ENCODE measurements around the gene SLC47A2. TPM values are rescaled to one million over a fixed set of nuclear protein-coding genes. Genes with fewer than 3 reads are reported as not detected.
"Not testable (repeated sequence)": the region's sequence is repeated elsewhere in the genome, so short reads cannot be mapped to it uniquely, and the experiment has no call there.

SLC47A2 gene
- total RNA-seq, 6 donors from 2014 or later: 0.09 TPM; not detected in 5

DNA sequence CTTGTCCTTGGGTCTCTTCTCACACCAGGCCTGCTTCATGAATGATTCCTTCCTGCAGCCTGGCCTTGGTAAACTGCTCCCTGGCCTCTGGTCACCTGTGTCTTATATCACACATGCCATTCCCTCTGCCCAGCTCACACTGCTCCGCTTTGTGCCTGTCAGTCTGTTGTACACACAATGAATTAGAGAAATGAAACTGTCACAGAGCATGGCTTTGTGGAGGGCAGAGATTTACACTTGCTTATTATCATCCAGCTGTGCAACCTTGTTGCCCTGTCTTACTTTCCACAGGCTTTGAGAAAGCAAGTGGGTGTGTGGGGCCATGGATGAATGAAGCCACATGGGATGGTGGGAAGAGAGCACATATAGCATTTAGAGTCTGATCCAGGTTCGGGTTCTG, 45.5 kb downstream of the SLC47A2 start:
- ATAC-seq (ENCODE audit: low FRiP score in 2 of 2): no peak
- no peak overlapping the region for H3K4me3 ChIP-seq
- H3K27me3 ChIP-seq: no peaks in the 10 kb centered on the region
- H3K4me1 ChIP-seq: peaks cover 4 to 26% (median 18%) of the 10 kb centered on the region in 4 donors
- no peak for DNase-seq
- 89 to 94% methylated on average over 2 of the region's 2 CpGs for WGBS, 2 donors
- H3K27ac ChIP-seq: peak overlapping the region in 1 of 4 donors; percentile 39
- no peak for TF ChIP-seq EP300 (IDR thresholded peaks at IDR 0.05)
- no peak for TF ChIP-seq POLR2AphosphoS5 (IDR thresholded peaks at IDR 0.05)
- TF ChIP-seq, protein P1, sequence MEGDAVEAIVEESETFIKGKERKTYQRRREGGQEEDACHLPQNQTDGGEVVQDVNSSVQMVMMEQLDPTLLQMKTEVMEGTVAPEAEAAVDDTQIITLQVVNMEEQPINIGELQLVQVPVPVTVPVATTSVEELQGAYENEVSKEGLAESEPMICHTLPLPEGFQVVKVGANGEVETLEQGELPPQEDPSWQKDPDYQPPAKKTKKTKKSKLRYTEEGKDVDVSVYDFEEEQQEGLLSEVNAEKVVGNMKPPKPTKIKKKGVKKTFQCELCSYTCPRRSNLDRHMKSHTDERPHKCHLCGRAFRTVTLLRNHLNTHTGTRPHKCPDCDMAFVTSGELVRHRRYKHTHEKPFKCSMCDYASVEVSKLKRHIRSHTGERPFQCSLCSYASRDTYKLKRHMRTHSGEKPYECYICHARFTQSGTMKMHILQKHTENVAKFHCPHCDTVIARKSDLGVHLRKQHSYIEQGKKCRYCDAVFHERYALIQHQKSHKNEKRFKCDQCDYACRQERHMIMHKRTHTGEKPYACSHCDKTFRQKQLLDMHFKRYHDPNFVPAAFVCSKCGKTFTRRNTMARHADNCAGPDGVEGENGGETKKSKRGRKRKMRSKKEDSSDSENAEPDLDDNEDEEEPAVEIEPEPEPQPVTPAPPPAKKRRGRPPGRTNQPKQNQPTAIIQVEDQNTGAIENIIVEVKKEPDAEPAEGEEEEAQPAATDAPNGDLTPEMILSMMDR (IDR thresholded peaks at IDR 0.05): no peak
- no peak for TF ChIP-seq POLR2A (IDR thresholded peaks at IDR 0.05)
- peaks cover 0 to 53% (median 4%) of the 10 kb centered on the region in 4 donors for H3K36me3 ChIP-seq
- no peaks in the 10 kb centered on the region for H3K9me3 ChIP-seq

GRCh38 chr17:19669680-19670079, 46.7 kb downstream of the SLC47A2 start:
- H3K27ac ChIP-seq; H3K4me3 ChIP-seq; DNase-seq; H3K27me3 ChIP-seq; ATAC-seq (ENCODE audit: low FRiP score in 2 of 2); H3K9me3 ChIP-seq: not testable (repeated sequence)
- 88 to 90% methylated on average over 7 of the region's 7 CpGs for WGBS, 2 donors
- peaks cover 4 to 28% (median 20%) of the 10 kb centered on the region in 4 donors for H3K4me1 ChIP-seq
- H3K36me3 ChIP-seq: peaks cover 0 to 57% (median 8%) of the 10 kb centered on the region in 4 donors

DNA sequence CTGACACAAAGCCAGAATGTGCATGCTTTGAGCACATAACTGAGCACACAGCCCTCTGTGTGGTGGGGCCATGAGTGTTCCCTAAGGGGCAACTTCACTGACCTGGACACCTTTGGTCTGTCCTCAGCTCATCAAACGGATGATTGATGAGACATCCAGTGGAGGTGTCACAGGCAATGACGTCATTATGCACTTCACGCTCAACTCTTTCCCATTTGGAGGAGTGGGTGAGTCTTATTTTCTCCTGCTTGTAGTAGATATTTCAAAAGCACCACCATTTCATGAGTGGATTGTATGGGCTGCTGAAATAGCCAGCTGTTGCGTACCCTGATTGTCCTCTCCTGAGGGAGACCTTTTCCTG, 51.6 kb downstream of the SLC47A2 start:
- DNase-seq: no peak
- Histone ChIP-seq H3K4me1 (peaks cover 0 to 18% (median 7%) of the 10 kb centered on the region in 4 donors), H3K9me3 (no peaks in the 10 kb centered on the region), H3K4me3 (no peak overlapping the region), H3K27me3 (no peaks in the 10 kb centered on the region), H3K36me3 (peaks cover 0 to 69% (median 21%) of the 10 kb centered on the region in 4 donors), H3K27ac (peak overlapping the region; percentile 35 to 66 (median 52))
- peak in 1 of 2 donors; percentile 50 for ATAC-seq (ENCODE audit: low FRiP score in 2 of 2)
- WGBS, 2 donors: 84 to 95% methylated on average over 4 of the region's 4 CpGs
- TF ChIP-seq POLR2AphosphoS5 (IDR thresholded peaks at IDR 0.05) (no peak), POLR2A (IDR thresholded peaks at IDR 0.05) (no peak), EP300 (IDR thresholded peaks at IDR 0.05) (no peak)
- TF ChIP-seq, protein P1 (IDR thresholded peaks at IDR 0.05): no peak

GRCh38 chr17:19664136-19664820, 52.1 kb downstream of the SLC47A2 start:
- no peak overlapping the region for H3K4me3 ChIP-seq
- 60 to 73% methylated on average over 4 to 5 of the region's 5 CpGs for WGBS, 2 donors
- TF ChIP-seq EP300 (IDR thresholded peaks at IDR 0.05): peak in 2 of 4 donors; percentile 22 to 85
- TF ChIP-seq POLR2AphosphoS5 (IDR thresholded peaks at IDR 0.05): peak in 1 of 2 donors; percentile 28
- TF ChIP-seq, protein P1 (IDR thresholded peaks at IDR 0.05): no peak
- no peak for TF ChIP-seq POLR2A (IDR thresholded peaks at IDR 0.05)
- H3K36me3 ChIP-seq: peaks cover 0 to 65% (median 21%) of the 10 kb centered on the region in 4 donors
- H3K4me1 ChIP-seq: peaks cover 0 to 23% (median 9%) of the 10 kb centered on the region in 4 donors
- H3K9me3 ChIP-seq: no peaks in the 10 kb centered on the region
- DNase-seq (peak in 1 of 2 donors; percentile 87), ATAC-seq (ENCODE audit: low FRiP score in 2 of 2) (peak; percentile 58 to 85)
- H3K27ac ChIP-seq: peak overlapping the region; percentile 35 to 66 (median 52)
- H3K27me3 ChIP-seq: no peaks in the 10 kb centered on the region

GRCh38 chr17:19663097-19663496, 53.3 kb downstream of the SLC47A2 start:
- Histone ChIP-seq H3K36me3 (peaks cover 0 to 72% (median 20%) of the 10 kb centered on the region in 4 donors), H3K27ac (no peak overlapping the region), H3K4me1 (peaks cover 0 to 26% (median 9%) of the 10 kb centered on the region in 4 donors), H3K27me3 (no peaks in the 10 kb centered on the region), H3K4me3 (no peak overlapping the region), H3K9me3 (no peaks in the 10 kb centered on the region)
- WGBS, 2 donors: 85 to 91% methylated on average over 6 of the region's 6 CpGs
- DNase-seq: no peak
- TF ChIP-seq, protein P1 (IDR thresholded peaks at IDR 0.05): no peak
- TF ChIP-seq EP300 (IDR thresholded peaks at IDR 0.05) (no peak), POLR2A (IDR thresholded peaks at IDR 0.05) (no peak), POLR2AphosphoS5 (IDR thresholded peaks at IDR 0.05) (no peak)
- no peak for ATAC-seq (ENCODE audit: low FRiP score in 2 of 2)
